H1 (cell line): Measurements from ENCODE around the gene CMIP.

ENCODE experiments used
- EGR1 ChIP-seq: IDR thresholded peaks from 2 replicates; pipeline ENCODE4 v1.6.1; 2011; ENCODE audit warnings: low read depth, low read length, borderline replicate concordance
- JUND ChIP-seq: IDR thresholded peaks from 2 replicates; pipeline ENCODE4 v1.6.1; 2011; ENCODE audit warnings: mild to moderate bottlenecking, improper control_type of control experiment, low read length
- POLR2A ChIP-seq, 2 experiments: IDR thresholded peaks; 1 replicate in 1 of 2; 2 replicates in 1 of 2; pipeline ENCODE4 v1.6.1; 2011; ENCODE audit warnings: low read depth in 2 of 2, low read length in 2 of 2, mild to moderate bottlenecking in 2 of 2; ENCODE audit errors: control extremely low read depth in 1 of 2
- SIN3A ChIP-seq, 2 experiments: IDR thresholded peaks in 1 of 2; conservative IDR thresholded peaks in 1 of 2; 2 replicates each; pipeline ENCODE4 v1.6.1; 2011 to 2012; ENCODE audit warnings: low read length in 2 of 2, improper control_type of control experiment in 1 of 2, low read depth in 1 of 2, mild to moderate bottlenecking in 1 of 2
- TF ChIP-seq, protein P1 (sequence below): IDR thresholded peaks from 2 replicates; pipeline ENCODE4 v1.6.1; 2011; ENCODE audit warnings: low read length, improper control_type of control experiment
- TF ChIP-seq, protein P2 (sequence below): IDR thresholded peaks from 2 replicates; pipeline ENCODE4 v1.6.1; 2012; ENCODE audit warnings: inconsistent platforms
- TF ChIP-seq, protein P3 (sequence below), 3 experiments: IDR thresholded peaks; 1 replicate in 2 of 3; 2 replicates in 1 of 3; pipeline versions ENCODE4 v1.5.1 to v1.6.1; 2011; ENCODE audit warnings: low read length in 3 of 3, mild to moderate bottlenecking in 3 of 3, inconsistent platforms in 2 of 3, low read depth in 1 of 3, moderate library complexity in 1 of 3; ENCODE audit not compliant: insufficient read depth in 1 of 3; ENCODE audit errors: control extremely low read depth in 1 of 3

DNA sequence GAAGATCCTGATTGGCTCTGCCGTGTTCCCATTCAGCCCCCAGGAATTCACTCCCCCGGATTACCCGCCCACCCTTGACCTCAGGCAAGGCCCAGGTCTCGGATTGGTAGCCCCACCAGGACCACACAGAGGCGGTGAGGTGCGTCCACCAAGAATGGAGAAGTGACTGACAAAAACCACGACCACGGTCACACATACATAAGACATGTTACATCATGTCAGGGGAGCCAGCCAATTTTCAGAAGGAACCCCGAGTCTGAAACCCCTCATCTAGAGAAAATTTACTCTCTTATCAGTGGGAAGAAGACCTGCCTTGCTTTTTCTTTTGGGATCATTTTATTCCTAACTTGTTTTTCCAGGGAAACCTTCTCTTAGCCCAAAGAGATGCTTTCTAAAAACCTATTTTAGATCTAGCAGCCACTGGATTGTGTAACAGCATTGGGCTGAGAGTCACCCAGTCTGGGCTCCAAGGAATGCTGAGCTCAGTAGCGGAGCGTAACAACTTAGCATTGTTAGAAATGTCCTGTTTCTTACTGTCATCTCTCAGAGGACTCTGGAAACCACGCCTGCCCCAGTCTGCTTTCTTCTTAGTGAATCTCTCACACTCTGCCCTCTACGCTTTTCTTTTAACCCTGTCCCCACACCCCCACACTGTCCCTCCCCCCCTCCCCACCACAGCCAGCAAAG is 164.1 kb downstream of the CMIP start:
- TF ChIP-seq, protein P1, sequence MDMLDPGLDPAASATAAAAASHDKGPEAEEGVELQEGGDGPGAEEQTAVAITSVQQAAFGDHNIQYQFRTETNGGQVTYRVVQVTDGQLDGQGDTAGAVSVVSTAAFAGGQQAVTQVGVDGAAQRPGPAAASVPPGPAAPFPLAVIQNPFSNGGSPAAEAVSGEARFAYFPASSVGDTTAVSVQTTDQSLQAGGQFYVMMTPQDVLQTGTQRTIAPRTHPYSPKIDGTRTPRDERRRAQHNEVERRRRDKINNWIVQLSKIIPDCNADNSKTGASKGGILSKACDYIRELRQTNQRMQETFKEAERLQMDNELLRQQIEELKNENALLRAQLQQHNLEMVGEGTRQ = no peak
- no peak for TF ChIP-seq EGR1
- TF ChIP-seq, protein P2, sequence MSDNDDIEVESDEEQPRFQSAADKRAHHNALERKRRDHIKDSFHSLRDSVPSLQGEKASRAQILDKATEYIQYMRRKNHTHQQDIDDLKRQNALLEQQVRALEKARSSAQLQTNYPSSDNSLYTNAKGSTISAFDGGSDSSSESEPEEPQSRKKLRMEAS = no peak
- TF ChIP-seq, protein P3, sequence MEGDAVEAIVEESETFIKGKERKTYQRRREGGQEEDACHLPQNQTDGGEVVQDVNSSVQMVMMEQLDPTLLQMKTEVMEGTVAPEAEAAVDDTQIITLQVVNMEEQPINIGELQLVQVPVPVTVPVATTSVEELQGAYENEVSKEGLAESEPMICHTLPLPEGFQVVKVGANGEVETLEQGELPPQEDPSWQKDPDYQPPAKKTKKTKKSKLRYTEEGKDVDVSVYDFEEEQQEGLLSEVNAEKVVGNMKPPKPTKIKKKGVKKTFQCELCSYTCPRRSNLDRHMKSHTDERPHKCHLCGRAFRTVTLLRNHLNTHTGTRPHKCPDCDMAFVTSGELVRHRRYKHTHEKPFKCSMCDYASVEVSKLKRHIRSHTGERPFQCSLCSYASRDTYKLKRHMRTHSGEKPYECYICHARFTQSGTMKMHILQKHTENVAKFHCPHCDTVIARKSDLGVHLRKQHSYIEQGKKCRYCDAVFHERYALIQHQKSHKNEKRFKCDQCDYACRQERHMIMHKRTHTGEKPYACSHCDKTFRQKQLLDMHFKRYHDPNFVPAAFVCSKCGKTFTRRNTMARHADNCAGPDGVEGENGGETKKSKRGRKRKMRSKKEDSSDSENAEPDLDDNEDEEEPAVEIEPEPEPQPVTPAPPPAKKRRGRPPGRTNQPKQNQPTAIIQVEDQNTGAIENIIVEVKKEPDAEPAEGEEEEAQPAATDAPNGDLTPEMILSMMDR (IDR thresholded peaks at IDR 0.05; ENCODE audit: control extremely low read depth in 1 of 3, insufficient read depth in 1 of 3, low read depth in 1 of 3, low read length in 3 of 3) = no peak
- TF ChIP-seq POLR2A (IDR thresholded peaks at IDR 0.05; ENCODE audit: control extremely low read depth in 1 of 2, low read depth in 2 of 2, low read length in 2 of 2) = no peak
- no peak for TF ChIP-seq SIN3A (conservative IDR thresholded peaks at IDR 0.05 in 1 of 2, IDR thresholded peaks at IDR 0.05 in 1 of 2; ENCODE audit: low read depth in 1 of 2, low read length in 2 of 2)
- TF ChIP-seq JUND = no peak
